GM18508 (cell line): ENCODE measurements around the gene PM20D2.
A peak's percentile ranks its signal among the peaks of the same experiment; 100 is the strongest.
"Not testable (repeated sequence)": the region's sequence is repeated elsewhere in the genome, so short reads cannot be mapped to it uniquely, and the experiment has no call there.

Experiments used
- ATAC-seq: cut with Tn5 transposase; IDR thresholded peaks from one replicate; pipeline ENCODE4 v1.9.1; 2021; ENCODE audit warnings: moderate number of reproducible peaks; ENCODE audit not compliant: insufficient read depth, unreplicated experiment

PM20D2 gene, protein sequence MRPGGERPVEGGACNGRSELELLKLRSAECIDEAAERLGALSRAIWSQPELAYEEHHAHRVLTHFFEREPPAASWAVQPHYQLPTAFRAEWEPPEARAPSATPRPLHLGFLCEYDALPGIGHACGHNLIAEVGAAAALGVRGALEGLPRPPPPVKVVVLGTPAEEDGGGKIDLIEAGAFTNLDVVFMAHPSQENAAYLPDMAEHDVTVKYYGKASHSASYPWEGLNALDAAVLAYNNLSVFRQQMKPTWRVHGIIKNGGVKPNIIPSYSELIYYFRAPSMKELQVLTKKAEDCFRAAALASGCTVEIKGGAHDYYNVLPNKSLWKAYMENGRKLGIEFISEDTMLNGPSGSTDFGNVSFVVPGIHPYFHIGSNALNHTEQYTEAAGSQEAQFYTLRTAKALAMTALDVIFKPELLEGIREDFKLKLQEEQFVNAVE

GRCh38 chr6:89145956-89146717, at the start of gene PM20D2:
Gene PM20D2 (plus strand): TSS chr6:89146055. CDS start chr6:89146145, 90 bp downstream.
- peak; percentile 30 for ATAC-seq

- ATAC-seq, result no peak
These were observed 47.4 kb upstream of the PM20D2 start for GRCh38 chr6:89098461-89098860.

DNA sequence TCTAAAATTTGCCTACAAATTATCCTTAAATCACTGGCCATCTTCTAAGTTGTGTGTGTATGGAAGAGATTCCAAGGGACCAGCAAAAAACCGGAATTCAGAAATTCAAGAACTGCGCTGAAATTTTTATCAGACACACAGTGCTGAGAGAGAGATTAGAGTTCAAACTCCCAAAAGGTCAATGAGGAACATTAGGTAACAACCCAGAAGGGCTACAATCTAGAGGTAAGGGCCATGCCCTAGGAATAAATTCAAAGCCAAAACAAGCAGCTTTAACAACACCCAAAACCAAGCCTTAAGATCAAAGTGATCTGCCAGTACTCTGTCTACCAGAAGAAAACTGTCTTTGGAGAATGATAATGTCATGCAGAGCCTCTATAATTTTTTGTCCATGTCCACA, 45.7 kb upstream of the PM20D2 start:
- ATAC-seq, result no peak

DNA sequence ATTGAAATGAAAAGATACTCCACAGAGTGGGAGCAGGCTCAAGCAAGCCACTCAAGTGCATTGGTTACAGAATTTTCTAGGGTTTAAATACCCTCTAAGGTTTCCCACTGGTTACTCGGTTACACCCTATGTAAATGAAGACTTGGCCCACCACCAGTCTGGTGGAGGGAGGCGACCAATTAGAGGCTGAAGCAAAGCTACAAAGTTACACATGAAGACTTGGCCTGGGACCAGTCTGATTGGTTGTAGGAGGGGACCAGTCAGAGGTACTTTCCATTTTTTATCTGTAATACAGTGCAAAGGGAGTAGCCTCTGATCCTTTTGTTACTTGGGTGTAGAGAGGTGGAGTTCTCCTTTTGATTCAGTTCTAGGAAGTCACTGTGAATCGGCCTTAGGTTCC, 35.6 kb upstream of the PM20D2 start:
- ATAC-seq, result no peak

DNA sequence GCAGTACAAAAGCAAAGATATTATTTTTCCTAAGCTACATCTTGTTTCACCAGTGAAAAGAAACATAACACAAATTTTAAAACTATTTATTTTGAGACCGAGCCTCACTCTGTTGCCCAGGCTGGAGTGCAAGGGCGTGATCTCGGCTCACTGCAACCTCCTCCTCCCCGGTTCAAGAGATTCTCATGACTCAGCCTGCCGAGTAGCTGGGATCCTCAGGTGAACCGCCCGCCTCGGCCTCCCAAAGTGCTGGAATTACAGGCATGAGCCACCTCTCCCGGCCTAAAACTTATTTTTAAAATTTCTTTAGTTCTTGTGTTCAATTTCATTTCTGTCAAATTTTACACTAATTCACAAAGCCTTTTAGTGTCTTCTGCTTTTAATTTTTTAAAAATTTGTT, 33.9 kb upstream of the PM20D2 start:
- no peak for ATAC-seq

DNA sequence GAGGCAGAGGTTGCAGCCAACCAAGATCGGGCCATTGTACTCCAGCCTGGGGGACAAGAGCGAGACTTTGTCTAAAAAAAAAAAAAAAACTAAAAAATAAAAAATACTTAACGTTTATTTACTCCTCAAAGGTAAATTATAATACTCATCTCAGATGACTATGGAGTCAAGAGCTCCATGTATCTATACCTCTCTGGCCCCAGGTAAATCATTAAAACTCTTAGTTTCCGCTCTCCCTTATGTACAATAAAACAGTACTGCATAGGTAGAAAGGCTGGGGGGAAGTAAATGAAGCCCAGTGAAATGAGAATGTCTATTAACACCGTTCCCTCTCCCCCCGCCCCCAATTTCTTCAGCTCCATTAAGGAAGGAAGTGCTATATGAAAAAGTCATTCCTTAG, 29.2 kb upstream of the PM20D2 start:
- ATAC-seq, result no peak

DNA sequence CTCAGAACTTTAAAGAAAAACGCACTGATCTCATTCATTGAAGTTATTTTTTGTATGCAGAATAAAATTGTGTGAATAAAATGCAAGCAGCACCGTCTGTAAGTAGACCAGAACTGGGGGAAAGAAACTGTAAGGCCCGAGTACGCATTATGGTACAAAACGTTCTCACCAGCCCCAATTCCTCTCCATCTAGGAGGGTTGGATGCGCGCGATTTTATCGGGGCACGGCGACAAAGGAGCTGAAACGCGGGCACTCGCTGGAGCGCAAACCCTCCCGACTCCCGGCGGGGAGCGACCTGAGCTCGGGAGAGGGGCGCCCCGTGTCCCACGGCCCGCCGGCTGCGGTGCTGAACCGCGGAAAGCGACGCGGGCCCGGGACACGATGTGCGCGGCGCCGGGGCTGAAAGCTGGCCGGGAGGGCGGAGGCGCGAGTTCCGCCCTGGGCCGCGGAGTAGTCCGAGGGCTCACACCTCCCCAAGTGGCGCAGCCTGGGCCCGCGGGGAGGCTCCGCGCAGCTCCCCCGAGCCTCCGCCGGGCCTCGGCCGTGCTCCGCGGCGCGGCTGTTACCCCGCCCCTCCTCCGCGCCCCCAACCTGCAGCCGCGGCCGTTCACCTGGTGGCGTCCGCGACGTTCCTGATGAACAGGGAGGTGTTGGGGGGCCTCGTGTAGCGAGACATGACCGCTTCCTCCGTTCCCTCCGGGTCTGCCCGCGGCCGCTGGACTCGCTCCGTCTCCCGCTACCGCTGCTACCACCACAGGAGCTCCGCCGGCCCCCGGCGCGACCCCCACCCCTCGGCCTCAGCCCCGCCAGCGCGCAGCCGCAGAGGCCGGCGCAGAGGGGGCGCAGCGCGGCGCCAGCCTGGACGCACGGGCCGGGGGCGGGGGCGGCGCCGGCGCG, 28.4 kb upstream of the PM20D2 start, which contains the start of gene SRSF12:
TSS of gene SRSF12 (minus strand) at position 861 of the 898 bp plus-strand sequence. CDS start at position 677, 184 bp downstream.
- ATAC-seq, result no peak

DNA sequence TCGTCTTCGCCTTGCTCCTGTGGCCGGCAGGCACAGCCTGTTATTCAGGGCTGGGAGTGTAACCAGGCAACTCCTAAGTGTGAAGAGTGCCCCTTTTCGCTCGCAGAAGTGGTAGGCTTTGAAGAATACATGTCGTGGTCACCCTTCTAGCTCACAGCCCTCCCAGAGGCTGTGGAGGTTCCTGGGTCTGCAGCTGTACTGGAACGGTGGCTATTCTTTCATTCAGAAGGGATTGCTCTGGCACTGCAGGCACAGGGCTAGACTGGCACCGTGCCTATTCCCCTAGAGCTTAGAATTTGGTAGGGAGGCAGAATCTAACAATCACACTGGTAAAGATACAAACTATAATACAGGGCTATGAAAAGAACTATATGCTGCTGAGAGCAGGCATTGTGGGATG, 26.9 kb upstream of the PM20D2 start:
- no peak for ATAC-seq

DNA sequence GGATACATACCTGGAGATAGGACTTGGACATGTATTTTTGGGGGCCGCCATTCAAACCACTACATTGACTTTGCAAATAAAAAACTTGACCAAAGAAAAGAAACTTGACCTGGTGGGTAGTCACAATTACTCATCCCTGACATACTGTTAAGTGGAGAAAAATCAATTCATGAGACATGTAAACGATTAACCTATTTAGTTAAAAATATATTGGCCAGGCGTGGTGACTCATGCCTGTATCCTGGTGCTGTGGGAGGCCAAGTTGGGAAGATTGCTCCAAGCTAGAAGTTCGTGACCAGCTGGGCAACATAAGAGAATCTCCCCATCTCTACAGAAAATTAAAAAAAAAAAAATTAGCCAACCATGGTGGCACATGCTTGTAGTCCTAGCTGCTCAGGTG, 25.5 kb upstream of the PM20D2 start:
- ATAC-seq, result no peak

- no peak for ATAC-seq
These were observed 23.9 kb upstream of the PM20D2 start for GRCh38 chr6:89121934-89122333.

DNA sequence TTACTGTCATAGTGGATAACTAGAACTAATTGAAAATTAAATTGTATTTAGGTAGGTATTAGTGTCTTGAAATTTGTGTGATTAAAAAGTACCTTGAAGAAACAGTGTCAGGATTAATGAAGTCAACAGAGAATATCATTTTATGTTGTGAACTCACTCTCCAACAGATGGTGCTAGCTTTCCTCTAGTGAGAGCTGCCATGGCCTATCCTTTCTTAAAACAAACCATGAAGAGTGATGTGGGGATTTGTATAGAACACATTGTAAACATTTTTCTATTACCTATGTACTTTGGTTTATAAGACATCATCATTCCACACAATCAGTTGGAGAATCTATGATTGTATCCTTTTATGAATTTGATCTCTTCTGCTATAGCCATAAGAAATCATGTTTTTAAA, 23.2 kb upstream of the PM20D2 start:
- no peak for ATAC-seq

GRCh38 chr6:89128256-89128671, 17.6 kb upstream of the PM20D2 start:
- ATAC-seq, result not testable (repeated sequence)

GRCh38 chr6:89131599-89131998, 14.3 kb upstream of the PM20D2 start:
- ATAC-seq, result no peak

GRCh38 chr6:89132057-89132456, 13.8 kb upstream of the PM20D2 start:
- ATAC-seq, result no peak

DNA sequence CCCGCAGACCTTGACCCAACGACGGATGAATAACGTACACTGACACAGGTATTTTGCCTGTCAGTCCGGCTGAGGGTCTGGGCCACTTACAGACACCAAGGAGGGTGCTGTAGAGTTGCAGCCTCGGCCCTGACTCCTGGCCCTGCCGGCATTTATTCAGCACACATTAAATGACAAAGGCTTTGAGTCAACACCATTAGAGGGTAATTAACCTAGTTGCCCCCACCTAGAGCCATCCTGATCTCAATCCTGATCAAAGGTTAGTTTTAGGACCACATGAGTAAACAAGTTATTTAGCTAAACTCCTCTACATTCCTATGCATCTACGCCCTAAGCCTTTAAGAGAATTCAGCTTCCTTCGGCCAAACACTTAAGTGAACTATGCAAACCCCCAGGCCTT, 11.9 kb upstream of the PM20D2 start:
- no peak for ATAC-seq

DNA sequence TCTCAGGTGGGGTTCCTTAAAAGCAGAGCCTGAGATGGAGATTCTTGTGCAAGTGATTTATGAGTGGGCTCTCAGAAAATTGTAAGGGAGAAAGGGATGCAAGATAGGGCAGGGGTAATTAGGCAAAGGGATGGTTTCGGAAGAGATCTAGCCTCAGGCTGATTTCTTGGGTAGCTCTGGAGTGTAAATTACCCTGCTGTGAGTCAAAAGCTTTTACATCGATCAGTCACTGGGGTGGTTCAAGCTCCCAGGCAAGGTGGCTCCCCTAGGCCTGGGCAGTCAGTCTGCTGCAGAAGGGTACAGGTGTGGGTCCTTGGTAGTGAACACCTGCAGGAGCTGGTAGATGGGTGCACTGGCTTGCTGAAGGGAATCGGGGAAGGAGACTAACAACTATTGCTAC, 11.1 kb upstream of the PM20D2 start:
- no peak for ATAC-seq

- no peak for ATAC-seq
These were observed 7.7 kb upstream of the PM20D2 start for GRCh38 chr6:89138173-89138572.

DNA sequence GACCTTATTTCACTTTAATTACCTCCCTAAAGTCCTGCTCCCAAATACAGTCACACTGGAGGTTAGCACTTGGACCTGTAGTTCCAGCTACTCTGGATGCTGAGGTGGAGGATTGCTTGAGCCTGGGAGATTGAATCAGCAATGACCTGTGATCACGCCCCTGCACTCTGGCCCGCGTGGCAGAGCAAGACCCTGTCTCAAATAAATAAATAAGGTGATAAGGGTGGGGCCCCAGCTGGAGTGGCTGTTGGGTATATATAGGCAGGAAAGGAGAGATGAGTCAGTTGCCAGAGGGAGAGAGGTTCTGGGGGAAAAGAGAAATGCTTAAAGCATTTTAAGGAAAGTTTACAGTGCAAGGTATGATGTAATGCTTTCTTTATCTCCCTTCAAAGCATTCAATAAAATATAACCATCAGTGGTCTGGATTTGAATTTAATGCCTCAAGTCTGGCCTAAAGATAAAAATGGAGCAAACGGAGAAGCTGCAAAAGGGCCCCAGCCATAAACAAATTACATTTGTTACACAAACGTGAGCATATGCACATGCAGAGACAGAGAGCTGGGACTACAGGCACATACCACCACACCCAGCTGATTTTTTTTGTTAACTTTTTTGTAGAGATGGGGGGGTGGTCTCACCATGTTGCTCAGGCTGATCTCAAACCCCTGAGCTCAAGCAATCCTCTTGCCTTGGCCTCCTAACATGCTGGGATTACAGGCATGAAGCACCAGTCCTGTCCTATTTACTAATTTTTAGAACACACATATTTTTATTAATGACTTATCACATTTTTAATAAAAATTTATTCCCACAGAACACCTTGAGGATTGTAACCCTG, 6.1 kb upstream of the PM20D2 start:
- no peak for ATAC-seq

- no peak for ATAC-seq
These were observed 5.3 kb upstream of the PM20D2 start for GRCh38 chr6:89140347-89141156.
